Ascending aorta (tissue), 2 donors: ENCODE results near the gene TPR. TPM values are rescaled to one million over a fixed set of nuclear protein-coding genes. Genes with fewer than 3 reads are reported as not detected.

Experiments used
- DNase-seq, 2 donors: peaks; one replicate each; pipeline ENCODE4 v3.0.0-alpha.2; 2019; ENCODE audit warnings: low spot score in 2 of 2
- H3K27ac ChIP-seq, 2 donors: fragments of 200-600 bp; sonication (generic); one replicate each; pipeline ENCODE4 v1.5.1; 2016 to 2017; ENCODE audit warnings: mild to moderate bottlenecking in 1 of 2
- H3K27me3 ChIP-seq: fragments of 200-600 bp; sonication (generic); one replicate; pipeline ENCODE4 v1.5.1; 2017
- H3K36me3 ChIP-seq, 2 donors: fragments of 200-600 bp; sonication (generic); one replicate each; pipeline ENCODE4 v1.5.1; 2016
- H3K4me1 ChIP-seq, 2 donors: fragments of 200-600 bp; sonication (generic); one replicate each; pipeline ENCODE4 v1.5.1; 2016 to 2017; ENCODE audit warnings: mild to moderate bottlenecking in 1 of 2
- H3K4me3 ChIP-seq, 2 donors: fragments of 200-600 bp; sonication (generic); one replicate each; pipeline ENCODE4 v1.5.1; 2016 to 2017; ENCODE audit warnings: mild to moderate bottlenecking in 1 of 2
- H3K9me3 ChIP-seq, 2 donors: fragments of 200-600 bp; sonication (generic); one replicate each; pipeline ENCODE4 v1.5.1; 2016
- intact Hi-C: fragments of 100-400 bp; cut with DNase I; formaldehyde crosslinking; loops from one replicate; pipeline ENCODE4 v1.15.1; 2023
- total RNA-seq: library from RNA; depleted of rRNA; stranded (reverse); fragments of >200 nt; gene quantifications from one replicate; pipeline ENCODE4 v1.1.0, GENCODE V29; 2016
- TF ChIP-seq, protein P1 (sequence below), 3 experiments: fragments of 200-600 bp in 2 of 3; fragments of 450-650 bp in 1 of 3; sonication (generic) in 2 of 3; IDR thresholded peaks; one replicate each; pipeline ENCODE4 v1.5.1; 2016 to 2019; ENCODE audit warnings: antibody characterized with exemption in 3 of 3, mild to moderate bottlenecking in 1 of 3, moderate library complexity in 1 of 3

TPR gene
- total RNA-seq, 1 donor from 2014 or later = 35.7 TPM

DNA sequence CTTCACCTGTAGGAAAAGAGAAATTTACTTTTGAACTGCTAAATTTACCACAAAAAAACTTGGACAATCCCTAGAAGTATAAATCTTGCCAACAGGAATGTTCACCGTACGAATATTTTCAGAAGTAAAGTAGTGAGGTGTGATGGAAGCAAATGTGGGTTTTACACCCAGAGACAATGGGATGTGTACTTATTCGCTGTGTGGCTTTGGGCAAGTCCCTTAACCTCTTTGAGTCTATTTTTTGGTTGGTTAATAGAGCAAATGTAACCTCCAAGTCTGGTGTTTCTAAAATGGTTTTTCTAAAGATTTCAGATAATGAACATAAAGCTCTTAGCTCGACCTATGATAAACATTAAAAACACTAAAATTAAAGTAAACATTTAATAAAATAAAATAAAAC, 51.2 kb downstream of the TPR start:
- TF ChIP-seq, protein P1, sequence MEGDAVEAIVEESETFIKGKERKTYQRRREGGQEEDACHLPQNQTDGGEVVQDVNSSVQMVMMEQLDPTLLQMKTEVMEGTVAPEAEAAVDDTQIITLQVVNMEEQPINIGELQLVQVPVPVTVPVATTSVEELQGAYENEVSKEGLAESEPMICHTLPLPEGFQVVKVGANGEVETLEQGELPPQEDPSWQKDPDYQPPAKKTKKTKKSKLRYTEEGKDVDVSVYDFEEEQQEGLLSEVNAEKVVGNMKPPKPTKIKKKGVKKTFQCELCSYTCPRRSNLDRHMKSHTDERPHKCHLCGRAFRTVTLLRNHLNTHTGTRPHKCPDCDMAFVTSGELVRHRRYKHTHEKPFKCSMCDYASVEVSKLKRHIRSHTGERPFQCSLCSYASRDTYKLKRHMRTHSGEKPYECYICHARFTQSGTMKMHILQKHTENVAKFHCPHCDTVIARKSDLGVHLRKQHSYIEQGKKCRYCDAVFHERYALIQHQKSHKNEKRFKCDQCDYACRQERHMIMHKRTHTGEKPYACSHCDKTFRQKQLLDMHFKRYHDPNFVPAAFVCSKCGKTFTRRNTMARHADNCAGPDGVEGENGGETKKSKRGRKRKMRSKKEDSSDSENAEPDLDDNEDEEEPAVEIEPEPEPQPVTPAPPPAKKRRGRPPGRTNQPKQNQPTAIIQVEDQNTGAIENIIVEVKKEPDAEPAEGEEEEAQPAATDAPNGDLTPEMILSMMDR (IDR thresholded peaks at IDR 0.05) = no peak
- Histone ChIP-seq H3K36me3 (peaks cover 74 to 85% of the 10 kb centered on the region in 2 donors), H3K27me3 (no peaks in the 10 kb centered on the region), H3K27ac (no peak overlapping the region), H3K9me3 (no peaks in the 10 kb centered on the region), H3K4me1 (no peaks in the 10 kb centered on the region), H3K4me3 (no peak overlapping the region)
- intact Hi-C loops = no loop called here
- DNase-seq = no peak

DNA sequence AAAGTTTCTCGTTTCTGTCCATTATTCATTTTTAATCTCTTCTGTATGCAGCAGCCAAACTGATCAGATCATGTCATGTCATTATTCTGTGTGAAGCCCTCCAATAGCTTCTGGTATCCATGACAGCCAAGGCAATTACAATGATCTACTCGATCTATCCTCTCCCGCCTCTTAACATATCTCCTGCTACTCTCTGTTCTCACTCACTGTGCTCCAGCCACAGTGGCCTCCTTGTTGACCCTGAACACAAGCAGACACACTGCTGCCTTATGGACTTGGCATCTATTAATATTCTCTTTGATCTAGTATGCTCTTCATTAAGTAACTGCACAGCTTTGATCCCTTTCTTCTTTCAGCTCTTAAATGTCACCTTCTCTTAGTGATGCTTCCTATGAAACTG, 59.5 kb downstream of the TPR start:
- no peaks in the 10 kb centered on the region for H3K4me1 ChIP-seq
- no peaks in the 10 kb centered on the region for H3K27me3 ChIP-seq
- no peak for DNase-seq
- no peaks in the 10 kb centered on the region for H3K9me3 ChIP-seq
- no peak overlapping the region for H3K4me3 ChIP-seq
- peaks cover 72 to 82% of the 10 kb centered on the region in 2 donors for H3K36me3 ChIP-seq
- intact Hi-C loops = no loop called here
- TF ChIP-seq, protein P1 (IDR thresholded peaks at IDR 0.05) = no peak
- H3K27ac ChIP-seq = no peak overlapping the region

DNA sequence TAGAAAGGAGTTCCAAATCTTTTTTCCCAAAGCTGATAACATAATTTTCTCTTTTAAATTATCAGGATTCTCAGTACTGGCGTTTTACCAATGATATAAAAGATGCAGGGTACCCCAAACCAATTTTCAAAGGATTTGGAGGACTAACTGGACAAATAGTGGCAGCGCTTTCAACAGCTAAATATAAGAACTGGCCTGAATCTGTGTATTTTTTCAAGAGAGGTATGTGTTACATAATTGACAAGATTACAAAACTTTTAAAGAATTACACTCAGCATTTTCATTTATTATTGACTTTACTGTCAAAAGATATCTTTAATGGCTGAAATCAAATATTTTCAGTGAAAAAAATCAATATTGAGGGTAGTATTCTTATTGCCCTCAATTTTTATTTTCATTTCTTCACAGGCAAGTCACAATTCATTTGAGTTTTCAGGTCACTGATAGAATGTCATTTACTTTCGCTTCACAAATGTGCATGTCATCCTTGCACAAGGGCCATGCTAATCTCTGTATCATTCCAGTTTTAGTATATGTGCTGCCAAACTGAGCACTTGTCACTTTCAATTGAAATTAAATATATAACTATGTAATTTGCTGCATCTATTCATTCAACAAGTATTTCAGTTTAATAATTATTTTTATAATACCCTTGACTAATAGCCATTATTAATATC, 63.5 kb downstream of the TPR start:
- no peaks in the 10 kb centered on the region for H3K27me3 ChIP-seq
- TF ChIP-seq, protein P1 (IDR thresholded peaks at IDR 0.05) = no peak
- no peak overlapping the region for H3K27ac ChIP-seq
- no peaks in the 10 kb centered on the region for H3K9me3 ChIP-seq
- H3K36me3 ChIP-seq = peaks cover 40 to 45% of the 10 kb centered on the region in 2 donors
- intact Hi-C loops = no loop called here
- no peak for DNase-seq
- H3K4me3 ChIP-seq = no peak overlapping the region
- no peaks in the 10 kb centered on the region for H3K4me1 ChIP-seq

DNA sequence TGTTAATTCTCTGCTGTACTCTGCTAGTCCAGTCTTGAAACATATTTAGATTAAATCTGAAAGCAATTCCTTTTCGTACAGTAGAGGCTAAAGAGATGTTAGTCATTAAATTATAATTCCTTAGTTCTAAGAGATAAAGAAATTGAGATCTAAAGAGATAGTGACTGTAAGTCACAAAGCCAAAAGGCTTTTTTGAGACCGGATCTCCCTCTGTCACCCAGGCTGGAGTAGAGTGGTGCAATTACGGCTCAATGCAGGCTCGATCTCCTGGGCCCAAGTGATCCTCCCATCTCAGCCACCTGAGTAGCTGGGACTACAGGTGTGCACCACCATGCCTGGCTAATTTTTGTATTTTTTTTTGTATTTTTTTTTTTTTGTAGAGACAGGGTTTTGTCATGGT, 64.7 kb downstream of the TPR start:
- Histone ChIP-seq H3K27ac (no peak overlapping the region), H3K36me3 (peaks cover 33 to 36% of the 10 kb centered on the region in 2 donors), H3K27me3 (no peaks in the 10 kb centered on the region), H3K9me3 (no peaks in the 10 kb centered on the region), H3K4me1 (no peaks in the 10 kb centered on the region), H3K4me3 (no peak overlapping the region)
- DNase-seq = no peak
- intact Hi-C loops = no loop called here
- TF ChIP-seq, protein P1 (IDR thresholded peaks at IDR 0.05) = no peak

DNA sequence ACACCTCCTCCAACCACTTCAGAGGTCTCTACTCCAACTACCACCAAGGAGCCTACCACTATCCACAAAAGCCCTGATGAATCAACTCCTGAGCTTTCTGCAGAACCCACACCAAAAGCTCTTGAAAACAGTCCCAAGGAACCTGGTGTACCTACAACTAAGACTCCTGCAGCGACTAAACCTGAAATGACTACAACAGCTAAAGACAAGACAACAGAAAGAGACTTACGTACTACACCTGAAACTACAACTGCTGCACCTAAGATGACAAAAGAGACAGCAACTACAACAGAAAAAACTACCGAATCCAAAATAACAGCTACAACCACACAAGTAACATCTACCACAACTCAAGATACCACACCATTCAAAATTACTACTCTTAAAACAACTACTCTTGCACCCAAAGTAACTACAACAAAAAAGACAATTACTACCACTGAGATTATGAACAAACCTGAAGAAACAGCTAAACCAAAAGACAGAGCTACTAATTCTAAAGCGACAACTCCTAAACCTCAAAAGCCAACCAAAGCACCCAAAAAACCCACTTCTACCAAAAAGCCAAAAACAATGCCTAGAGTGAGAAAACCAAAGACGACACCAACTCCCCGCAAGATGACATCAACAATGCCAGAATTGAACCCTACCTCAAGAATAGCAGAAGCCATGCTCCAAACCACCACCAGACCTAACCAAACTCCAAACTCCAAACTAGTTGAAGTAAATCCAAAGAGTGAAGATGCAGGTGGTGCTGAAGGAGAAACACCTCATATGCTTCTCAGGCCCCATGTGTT, 66.6 kb downstream of the TPR start:
- no peak overlapping the region for H3K4me3 ChIP-seq
- TF ChIP-seq, protein P1 (IDR thresholded peaks at IDR 0.05) = no peak
- no peak for DNase-seq
- H3K27ac ChIP-seq = no peak overlapping the region
- no peaks in the 10 kb centered on the region for H3K9me3 ChIP-seq
- intact Hi-C loops = no loop called here
- no peaks in the 10 kb centered on the region for H3K4me1 ChIP-seq
- H3K36me3 ChIP-seq = peaks cover 16 to 21% of the 10 kb centered on the region in 2 donors
- no peaks in the 10 kb centered on the region for H3K27me3 ChIP-seq
